Stimulated activated naive CD8-positive, alpha-beta T cell treated with anti-CD3 and anti-CD28 coated beads, Interleukin-15, Interleukin-2, amounts not matched to agents 100 ng/mL and 50 ng/mL, for 24 hours (primary cell): ENCODE results near the gene GTF2I.
"Not testable (repeated sequence)": the region's sequence is repeated elsewhere in the genome, so short reads cannot be mapped to it uniquely, and the experiment has no call there.

Source experiments
- H3K27ac Mint-ChIP-seq: one replicate; pipeline ENCODE4 v1.8.0; 2021; ENCODE audit warnings: mild to moderate bottlenecking, mixed read lengths
- H3K27me3 Mint-ChIP-seq: one replicate; pipeline ENCODE4 v1.8.0; 2021; ENCODE audit warnings: mixed read lengths
- H3K36me3 Mint-ChIP-seq: one replicate; pipeline ENCODE4 v1.8.0; 2021; ENCODE audit warnings: low read depth, mixed read lengths
- H3K4me1 Mint-ChIP-seq: one replicate; pipeline ENCODE4 v1.8.0; 2021; ENCODE audit warnings: low read depth, mixed read lengths
- H3K4me3 Mint-ChIP-seq: one replicate; pipeline ENCODE4 v1.8.0; 2021; ENCODE audit warnings: mild to moderate bottlenecking, mixed read lengths
- H3K9me3 Mint-ChIP-seq: one replicate; pipeline ENCODE4 v1.8.0; 2021; ENCODE audit warnings: mixed read lengths

Gene GTF2I

DNA sequence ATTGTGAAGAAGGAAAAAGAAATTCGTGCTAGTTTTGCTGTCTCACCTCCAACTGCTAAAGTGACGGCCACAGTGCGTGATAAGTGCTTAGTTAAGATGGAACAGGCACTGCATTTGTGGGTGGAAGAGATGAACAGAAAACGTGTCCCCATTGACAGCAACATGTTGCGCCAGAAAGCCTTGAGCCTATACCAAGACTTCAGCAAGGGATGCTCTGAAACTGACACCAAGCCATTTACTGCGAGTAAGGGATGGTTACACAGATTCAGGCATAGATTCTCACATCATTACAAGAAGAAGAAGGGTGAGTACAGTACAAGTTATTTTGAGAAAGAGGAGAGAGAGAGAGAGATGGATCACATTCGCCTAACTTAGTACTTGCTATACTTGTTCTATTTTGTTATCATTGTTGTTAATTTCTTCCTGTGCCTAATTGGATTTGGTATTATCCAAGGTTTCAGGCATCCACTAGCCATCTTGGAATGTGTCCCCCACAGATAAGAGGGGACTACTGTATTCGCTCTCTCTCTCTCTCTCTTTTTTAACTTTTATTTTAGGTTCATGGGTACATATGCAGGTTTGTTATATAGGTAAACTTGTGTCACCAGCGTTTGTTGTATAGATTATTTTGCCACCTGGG lies 6.9 kb upstream of the GTF2I start:
- Mint-ChIP-seq H3K27ac (peak overlapping the region; percentile 97), H3K4me1 (peaks cover 46% of the 10 kb centered on the region), H3K4me3 (peak overlapping the region; percentile 87)
- not testable (repeated sequence) for H3K27me3 Mint-ChIP-seq, H3K36me3 Mint-ChIP-seq, H3K9me3 Mint-ChIP-seq

DNA sequence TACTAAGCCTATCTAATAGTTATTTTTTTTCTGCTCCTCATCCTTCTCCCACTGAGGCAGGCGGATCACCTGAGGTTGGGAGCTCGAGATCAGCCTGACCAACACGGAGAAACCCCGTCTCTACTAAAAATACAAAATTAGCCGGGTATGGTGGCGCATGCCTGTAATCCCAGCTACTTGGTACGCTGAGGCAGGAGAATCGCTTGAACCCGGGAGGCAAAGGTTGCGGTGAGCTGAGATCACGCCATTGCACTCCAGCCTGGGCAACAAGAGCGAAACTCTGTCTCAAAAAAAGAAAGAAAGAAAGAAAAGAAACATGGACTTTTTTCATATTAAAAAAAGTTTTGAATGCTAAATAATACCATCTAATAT lies 6.4 kb upstream of the GTF2I start:
- H3K27me3 Mint-ChIP-seq, H3K36me3 Mint-ChIP-seq, H3K9me3 Mint-ChIP-seq: not testable (repeated sequence)
- Mint-ChIP-seq H3K27ac (peak overlapping the region; percentile 97), H3K4me1 (peaks cover 51% of the 10 kb centered on the region), H3K4me3 (peak overlapping the region; percentile 87)

DNA sequence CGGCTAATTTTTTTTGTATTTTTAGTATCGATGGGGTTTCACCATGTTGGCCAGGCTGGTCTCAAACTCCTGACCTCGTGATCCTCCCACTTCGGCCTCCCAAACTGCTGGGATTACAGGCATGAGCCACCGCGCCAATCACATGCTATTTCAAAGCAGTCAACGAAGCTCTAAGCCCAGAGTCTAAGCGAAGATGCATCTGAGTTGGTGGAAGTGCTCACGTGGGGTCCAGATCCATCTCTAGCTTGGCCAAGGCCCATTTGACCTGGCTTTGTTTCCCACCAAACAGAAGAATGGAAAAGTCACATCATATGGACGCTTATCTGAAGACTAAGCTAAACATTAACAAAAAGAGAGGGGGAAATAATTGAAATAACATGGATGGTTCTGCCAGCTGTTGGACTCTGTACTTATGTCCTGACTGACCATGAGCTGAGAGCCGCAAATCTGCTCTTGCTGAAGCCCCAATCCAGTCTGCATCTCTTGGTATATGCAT lies 3.8 kb upstream of the GTF2I start:
- H3K27ac Mint-ChIP-seq: peak overlapping the region; percentile 66
- H3K4me3 Mint-ChIP-seq: no peak overlapping the region
- H3K9me3 Mint-ChIP-seq: no peaks in the 10 kb centered on the region

DNA sequence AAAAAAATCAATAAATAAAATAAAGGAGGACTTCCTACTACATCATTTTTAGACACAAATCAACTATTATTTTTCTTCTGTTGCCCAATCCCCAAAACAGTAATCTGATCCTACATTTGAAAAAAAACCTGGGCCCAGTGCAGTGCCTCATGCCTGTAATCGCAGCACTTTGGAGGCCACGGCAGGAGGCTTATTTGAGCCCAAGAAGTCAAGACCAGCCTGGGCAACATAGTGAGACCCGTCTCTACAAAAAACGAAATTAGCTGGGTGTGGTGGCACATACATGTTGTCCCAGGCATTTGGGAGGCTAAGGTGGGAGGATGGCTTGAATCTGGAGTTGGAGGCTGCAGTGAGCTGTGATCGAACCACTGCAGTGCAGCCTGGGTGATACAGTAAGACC lies 2.7 kb upstream of the GTF2I start:
- Mint-ChIP-seq H3K9me3 (no peaks in the 10 kb centered on the region), H3K36me3 (peaks cover 11% of the 10 kb centered on the region), H3K27me3 (no peaks in the 10 kb centered on the region), H3K4me3 (peak overlapping the region; percentile 82), H3K4me1 (peaks cover 59% of the 10 kb centered on the region), H3K27ac (peak overlapping the region; percentile 93)

More for the DNA sequence above, 3.8 kb upstream of the GTF2I start:
- no peaks in the 10 kb centered on the region for H3K27me3 Mint-ChIP-seq
- H3K36me3 Mint-ChIP-seq: peaks cover 8% of the 10 kb centered on the region
- peaks cover 59% of the 10 kb centered on the region for H3K4me1 Mint-ChIP-seq

DNA sequence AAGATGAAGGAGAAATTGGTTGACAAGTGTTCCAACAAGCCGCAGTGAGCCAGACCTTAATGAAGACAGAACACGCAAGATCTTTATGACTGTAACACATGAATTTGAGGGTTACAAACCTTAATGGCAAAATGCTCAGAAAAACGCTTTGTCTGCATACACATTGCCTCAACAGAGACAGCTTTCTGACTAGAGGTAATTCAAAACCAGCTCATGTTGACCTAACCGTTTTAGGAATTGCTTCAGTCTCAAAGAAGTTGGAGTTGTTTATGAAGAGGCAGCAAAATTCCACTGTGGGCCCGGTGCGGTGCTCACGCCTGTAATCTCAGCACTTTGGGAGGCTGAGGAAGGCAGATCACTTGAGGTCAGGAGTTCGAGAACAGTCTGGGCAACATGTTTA lies 2.2 kb upstream of the GTF2I start:
- H3K27ac Mint-ChIP-seq: peak overlapping the region; percentile 93
- no peaks in the 10 kb centered on the region for H3K9me3 Mint-ChIP-seq
- no peaks in the 10 kb centered on the region for H3K27me3 Mint-ChIP-seq
- H3K36me3 Mint-ChIP-seq: peaks cover 11% of the 10 kb centered on the region
- peak overlapping the region; percentile 82 for H3K4me3 Mint-ChIP-seq
- peaks cover 59% of the 10 kb centered on the region for H3K4me1 Mint-ChIP-seq

DNA sequence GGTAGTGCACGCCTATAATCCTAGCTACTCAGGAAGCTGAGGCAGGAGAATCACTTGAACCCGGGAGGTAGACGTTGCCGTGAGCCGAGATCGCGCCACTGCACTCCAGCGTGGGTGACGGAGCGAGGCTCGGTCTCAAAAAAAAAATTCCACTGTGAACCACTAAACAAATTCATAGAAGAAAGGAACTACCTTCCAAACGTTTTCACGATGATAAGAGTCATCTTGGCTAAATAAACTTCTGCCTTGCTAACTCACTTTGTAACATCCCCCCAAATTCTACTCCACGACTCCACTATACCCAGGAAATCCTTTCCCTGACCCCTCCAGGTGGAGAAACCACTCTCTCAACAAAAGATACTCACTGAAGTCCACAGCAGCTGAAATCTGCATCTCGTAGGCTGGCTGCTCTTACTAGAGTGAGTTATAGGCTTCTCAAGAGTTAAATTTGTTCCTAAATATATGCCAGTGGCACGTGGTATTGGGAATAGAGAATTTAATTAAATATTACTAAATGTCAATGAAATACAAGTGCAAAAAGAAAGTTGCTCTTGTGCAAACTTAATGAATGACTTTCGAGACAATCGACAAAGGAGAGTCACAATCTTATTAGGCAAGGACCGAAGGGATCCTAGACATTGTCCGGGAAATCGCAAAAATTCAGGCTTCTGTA lies 1.6 kb upstream of the GTF2I start:
- H3K4me3 Mint-ChIP-seq: peak overlapping the region; percentile 82
- no peaks in the 10 kb centered on the region for H3K27me3 Mint-ChIP-seq
- peaks cover 59% of the 10 kb centered on the region for H3K4me1 Mint-ChIP-seq
- H3K9me3 Mint-ChIP-seq: no peaks in the 10 kb centered on the region
- peaks cover 14% of the 10 kb centered on the region for H3K36me3 Mint-ChIP-seq
- H3K27ac Mint-ChIP-seq: peak overlapping the region; percentile 93

DNA sequence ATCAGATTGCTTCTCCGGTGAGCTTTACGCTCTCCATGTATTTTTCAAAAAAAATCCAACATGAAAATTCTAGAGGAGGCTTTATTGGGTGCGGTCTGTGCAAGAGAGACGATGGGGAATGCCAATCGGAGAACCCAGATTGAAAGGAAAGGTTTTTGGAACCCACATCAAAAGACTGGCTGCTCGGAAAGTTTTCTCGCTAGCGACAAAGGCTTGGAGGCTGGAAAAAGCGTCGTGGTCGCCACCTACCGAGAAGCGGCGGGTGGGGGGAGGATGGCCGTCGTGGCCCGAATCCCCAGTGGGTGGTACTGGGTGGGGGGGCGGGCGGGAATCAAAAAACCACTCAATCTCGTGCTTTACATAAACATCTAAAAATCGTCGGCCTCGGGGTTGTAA lies 1.1 kb upstream of the GTF2I start:
- Mint-ChIP-seq H3K4me1 (peaks cover 61% of the 10 kb centered on the region), H3K27ac (peak overlapping the region; percentile 93), H3K9me3 (no peaks in the 10 kb centered on the region), H3K27me3 (no peaks in the 10 kb centered on the region), H3K4me3 (peak overlapping the region; percentile 82), H3K36me3 (peaks cover 18% of the 10 kb centered on the region)

DNA sequence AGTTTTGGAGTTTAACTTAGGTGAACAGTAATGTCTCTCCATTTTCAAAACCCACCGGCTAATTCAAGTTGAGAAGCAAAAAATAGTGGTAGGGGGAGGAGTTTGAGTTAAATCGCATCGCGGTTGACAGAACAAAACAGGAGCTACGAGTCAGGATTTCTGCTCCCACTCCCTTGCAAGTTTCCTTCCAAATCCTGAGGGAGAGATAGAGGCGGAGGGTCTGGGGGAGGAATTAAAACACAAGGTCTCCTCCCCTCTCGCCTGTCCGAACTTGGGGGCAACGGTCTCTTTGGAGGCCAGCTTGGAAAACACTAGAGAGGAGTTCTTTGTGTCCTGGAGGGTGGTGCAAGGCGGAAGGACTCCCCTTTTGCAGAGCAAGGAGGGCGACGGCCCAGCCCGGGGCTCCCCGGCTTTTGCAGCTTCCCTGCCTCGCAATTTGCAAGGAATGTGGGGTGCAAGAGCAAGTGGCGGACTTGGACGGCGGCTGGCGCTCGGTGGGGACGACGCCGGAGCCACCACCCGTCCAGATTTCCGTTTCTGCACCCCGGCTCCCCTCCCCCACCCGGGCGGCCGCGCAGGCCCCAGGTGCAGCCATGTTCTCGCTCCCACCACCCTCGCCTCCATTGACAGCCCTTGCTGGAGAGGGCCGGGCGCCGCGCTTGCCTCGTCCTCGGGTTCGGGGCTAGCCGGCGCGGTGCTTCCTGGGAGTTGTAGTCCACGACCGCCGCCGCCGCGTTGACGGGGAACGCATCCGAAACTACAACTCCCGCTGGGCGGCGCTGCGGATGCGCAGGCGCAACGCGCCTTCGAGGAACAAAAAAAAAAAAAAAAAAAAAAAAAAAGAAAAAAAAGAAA lies 454 bp upstream of the GTF2I start:
- Mint-ChIP-seq H3K4me3 (peak overlapping the region; percentile 82), H3K27me3 (no peaks in the 10 kb centered on the region), H3K9me3 (no peaks in the 10 kb centered on the region), H3K36me3 (peaks cover 18% of the 10 kb centered on the region), H3K4me1 (peaks cover 61% of the 10 kb centered on the region), H3K27ac (peak overlapping the region; percentile 93)

DNA sequence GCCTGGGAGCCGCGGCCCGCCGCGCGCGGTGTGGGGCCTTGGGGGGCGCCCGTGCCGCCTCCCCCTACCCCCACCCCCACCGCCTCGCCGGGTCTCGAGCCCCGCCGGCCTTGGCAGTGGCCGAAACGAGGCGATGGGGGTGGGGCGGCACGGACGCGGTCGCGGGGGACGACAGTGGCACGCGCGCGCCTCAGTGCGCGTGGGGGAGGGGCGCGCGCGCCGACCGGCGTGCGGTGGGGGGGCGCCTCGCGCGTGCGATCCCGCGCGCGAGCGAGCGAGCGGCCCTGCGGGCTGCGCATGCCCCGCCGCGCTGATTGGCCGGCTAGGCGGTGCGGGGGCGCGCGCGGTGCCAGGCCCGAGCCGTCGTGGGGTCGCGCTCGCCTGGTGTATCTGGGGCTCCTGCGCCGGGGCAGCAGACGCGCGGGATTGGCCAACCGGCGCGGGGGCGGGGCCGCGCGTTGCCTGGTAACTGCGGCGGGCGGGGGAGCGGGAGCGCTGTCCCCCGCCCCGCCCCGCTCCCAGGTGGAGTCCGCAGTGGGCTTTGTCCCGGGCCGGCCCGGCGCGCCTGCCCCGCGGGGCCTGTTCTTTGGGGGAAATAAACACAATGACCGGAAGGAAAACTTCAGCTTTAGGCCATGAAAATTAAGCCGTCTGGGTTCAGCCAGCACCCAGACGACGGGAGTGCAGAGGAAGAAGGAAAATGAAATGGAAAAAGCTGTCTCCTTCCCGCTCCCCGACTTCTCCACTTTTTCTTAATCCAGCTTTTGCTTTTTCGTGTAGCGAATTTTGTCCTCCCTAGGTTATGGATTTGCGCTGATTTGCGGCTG lies 873 bp downstream of the GTF2I start:
- Mint-ChIP-seq H3K36me3 (peaks cover 24% of the 10 kb centered on the region), H3K27me3 (no peaks in the 10 kb centered on the region), H3K4me3 (peak overlapping the region; percentile 89), H3K27ac (peak overlapping the region; percentile 96), H3K4me1 (peaks cover 68% of the 10 kb centered on the region), H3K9me3 (no peaks in the 10 kb centered on the region)

DNA sequence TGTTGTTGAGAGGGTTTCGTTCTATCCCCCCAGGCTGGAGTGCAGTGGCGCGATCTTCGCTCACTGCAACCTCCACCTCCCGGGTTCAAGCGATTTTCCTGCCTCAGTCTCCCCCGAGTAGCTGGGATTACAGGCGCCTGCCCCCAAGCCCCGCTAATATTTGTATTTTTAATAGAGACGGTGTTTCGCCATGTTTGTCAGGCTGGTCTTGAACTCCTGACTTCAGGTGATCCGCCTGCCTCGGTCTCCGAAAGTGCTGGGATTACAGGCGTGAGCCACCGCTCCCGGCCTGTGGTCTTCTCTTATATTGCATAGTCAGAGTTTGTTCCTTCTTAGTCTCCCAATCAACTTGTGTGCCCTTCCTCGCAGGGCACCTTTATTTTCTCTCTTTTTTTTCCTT lies 2.7 kb downstream of the GTF2I start:
- not testable (repeated sequence) for H3K9me3 Mint-ChIP-seq, H3K27me3 Mint-ChIP-seq
- H3K27ac Mint-ChIP-seq: peak overlapping the region; percentile 96
- H3K4me1 Mint-ChIP-seq: peaks cover 71% of the 10 kb centered on the region
- H3K4me3 Mint-ChIP-seq: peak overlapping the region; percentile 89
- H3K36me3 Mint-ChIP-seq: peaks cover 28% of the 10 kb centered on the region

DNA sequence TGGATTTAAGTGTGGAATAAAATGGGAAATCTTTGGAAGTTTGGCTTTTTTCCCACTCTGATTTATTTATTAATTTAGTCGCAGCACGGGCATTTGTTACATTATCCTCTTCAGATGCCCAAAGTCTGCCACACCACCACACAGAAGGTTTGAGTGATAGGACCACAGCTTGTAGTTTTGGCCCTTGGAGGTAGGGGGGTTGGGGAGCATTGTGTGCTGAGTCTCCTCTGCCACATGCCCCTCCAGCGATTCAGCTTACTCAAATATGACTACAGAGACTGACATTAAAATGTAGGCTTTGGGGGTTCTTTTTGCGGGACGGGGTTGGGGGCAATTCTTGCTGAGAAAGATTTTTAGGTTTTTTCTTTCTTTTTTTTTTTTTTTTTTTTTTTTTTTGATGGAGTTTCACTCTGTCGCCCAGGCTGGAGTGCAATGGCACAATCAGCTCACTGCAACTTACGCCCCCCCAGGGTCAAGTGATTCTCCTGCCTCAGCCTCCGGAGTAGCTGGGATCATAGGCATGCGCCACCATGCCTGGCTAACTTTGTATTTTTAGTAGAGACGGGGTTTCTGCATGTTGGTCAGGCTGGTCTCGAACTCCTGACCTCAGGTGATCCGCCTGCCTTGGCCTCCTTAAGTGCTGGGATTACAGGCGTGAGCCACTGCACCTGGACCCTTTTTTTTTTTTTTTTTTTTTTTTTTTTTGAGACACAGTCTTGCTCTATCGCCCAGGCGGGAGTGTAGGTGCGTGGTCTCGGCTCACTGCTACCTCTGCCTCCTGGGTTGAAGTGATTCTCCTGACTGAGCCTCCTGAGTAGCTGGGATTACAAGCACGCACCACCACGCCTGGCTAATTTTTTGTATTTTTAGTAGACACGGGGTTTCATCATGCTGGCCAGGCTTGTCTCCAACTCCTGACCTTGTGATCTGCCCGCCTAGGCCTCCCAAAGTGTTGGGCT lies 4.6 kb downstream of the GTF2I start:
- Mint-ChIP-seq H3K4me1 (peaks cover 70% of the 10 kb centered on the region), H3K4me3 (peak overlapping the region; percentile 43), H3K36me3 (peaks cover 47% of the 10 kb centered on the region)
- H3K27ac Mint-ChIP-seq, H3K27me3 Mint-ChIP-seq, H3K9me3 Mint-ChIP-seq: not testable (repeated sequence)

DNA sequence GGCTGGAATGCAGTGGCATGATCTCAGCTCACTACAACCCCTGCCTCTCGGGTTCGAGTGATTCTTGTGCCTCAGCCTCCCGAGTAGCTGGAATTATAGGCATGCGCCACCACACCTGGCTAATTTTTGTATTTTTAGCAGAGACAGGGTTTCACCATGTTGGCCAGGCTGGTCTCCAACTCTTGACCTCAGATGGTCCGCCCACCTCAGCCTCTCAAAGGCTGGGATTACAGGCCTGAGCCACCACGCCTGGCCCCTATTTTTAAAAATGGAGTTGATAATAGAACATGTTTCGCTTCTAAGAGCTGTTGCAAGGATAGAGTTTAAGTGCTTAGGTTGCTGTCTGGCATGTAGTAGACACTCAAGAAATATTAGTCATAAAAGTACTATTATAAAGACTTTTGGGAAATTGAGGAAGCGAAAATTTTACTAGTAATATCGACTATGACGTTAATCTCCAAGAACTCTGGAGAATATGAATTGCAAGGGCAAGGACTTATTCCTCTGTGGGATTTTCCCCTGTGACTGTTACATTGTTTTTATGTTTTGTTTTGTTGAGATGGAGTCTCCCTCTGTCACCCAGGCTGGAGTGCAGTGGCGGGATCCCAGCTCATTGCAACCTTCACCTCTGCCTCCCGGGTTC lies 7.9 kb downstream of the GTF2I start:
- H3K4me1 Mint-ChIP-seq: peaks cover 75% of the 10 kb centered on the region
- no peaks in the 10 kb centered on the region for H3K9me3 Mint-ChIP-seq
- peak overlapping the region; percentile 52 for H3K27ac Mint-ChIP-seq
- H3K4me3 Mint-ChIP-seq: no peak overlapping the region
- no peaks in the 10 kb centered on the region for H3K27me3 Mint-ChIP-seq
- H3K36me3 Mint-ChIP-seq: peaks cover 59% of the 10 kb centered on the region

DNA sequence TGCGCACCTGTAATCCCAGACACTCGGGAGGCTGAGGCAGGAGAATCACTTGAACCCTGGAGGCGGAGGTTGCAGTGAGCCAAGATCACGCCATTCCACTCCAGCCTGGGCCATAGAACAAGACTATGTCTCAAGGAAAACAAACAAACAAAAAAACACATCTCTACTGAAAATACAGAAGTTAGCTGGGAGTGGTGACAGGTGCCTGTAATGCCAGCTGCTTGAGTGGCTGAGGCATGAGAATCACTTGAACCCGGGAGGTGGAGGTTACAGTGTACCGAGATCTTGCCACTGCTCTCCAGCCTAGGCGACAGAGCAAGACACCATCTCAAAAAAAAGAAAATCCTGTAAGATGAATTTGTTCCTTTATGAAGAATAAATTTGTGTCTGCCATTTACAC lies 9.5 kb downstream of the GTF2I start:
- H3K4me3 Mint-ChIP-seq, H3K27me3 Mint-ChIP-seq, H3K9me3 Mint-ChIP-seq, H3K27ac Mint-ChIP-seq: not testable (repeated sequence)
- Mint-ChIP-seq H3K4me1 (peaks cover 72% of the 10 kb centered on the region), H3K36me3 (peaks cover 60% of the 10 kb centered on the region)
